Measurements from ENCODE around the gene MYO5B. TPM values are rescaled to one million over a fixed set of nuclear protein-coding genes. Genes with fewer than 3 reads are reported as not detected.
"Not testable (repeated sequence)": the region's sequence is repeated elsewhere in the genome, so short reads cannot be mapped to it uniquely, and the experiment has no call there.

The MYO5B gene
- total and polyA plus RNA-seq, 4 donors, result 0.92 to 20.3 (median 2.9) TPM

- H3K4me3 ChIP-seq (ENCODE audit: low read length in 2 of 2); ATAC-seq (ENCODE audit: low FRiP score); H3K4me1 ChIP-seq (ENCODE audit: control insufficient read depth in 1 of 2, insufficient read depth in 2 of 2, low read length in 2 of 2); H3K9me3 ChIP-seq (ENCODE audit: control insufficient read depth, low read length); intact Hi-C loops (cut with DNase I); H3K27me3 ChIP-seq (ENCODE audit: control insufficient read depth in 1 of 2, insufficient read depth in 2 of 2, low read length in 1 of 2); DNase-seq; H3K27ac ChIP-seq (ENCODE audit: low read depth in 1 of 2, low read length in 2 of 2); H3K36me3 ChIP-seq (ENCODE audit: control insufficient read depth in 1 of 2, insufficient read depth in 2 of 2, low read length in 1 of 2): not testable (repeated sequence)
- 89 to 90% methylated on average over 8 of the region's 8 CpGs for WGBS, 2 donors
These were observed 405.3 kb downstream of the MYO5B start for GRCh38 chr18:49789560-49790134.

- Histone ChIP-seq H3K27me3 (ENCODE audit: control insufficient read depth in 1 of 2, insufficient read depth in 2 of 2, low read length in 1 of 2) (no peaks in the 10 kb centered on the region), H3K4me1 (ENCODE audit: control insufficient read depth in 1 of 2, insufficient read depth in 2 of 2, low read length in 2 of 2) (no peaks in the 10 kb centered on the region), H3K36me3 (ENCODE audit: control insufficient read depth in 1 of 2, insufficient read depth in 2 of 2, low read length in 1 of 2) (peaks cover 4 to 9% of the 10 kb centered on the region in 2 donors), H3K27ac (ENCODE audit: low read depth in 1 of 2, low read length in 2 of 2) (no peak overlapping the region), H3K4me3 (ENCODE audit: low read length in 2 of 2) (no peak overlapping the region), H3K9me3 (ENCODE audit: control insufficient read depth, low read length) (no peaks in the 10 kb centered on the region)
- WGBS, 2 donors, result 76 to 90% methylated on average over 5 of the region's 5 CpGs
- intact Hi-C loops (cut with DNase I), result no loop called here
- ATAC-seq (ENCODE audit: low FRiP score) (no peak), DNase-seq (no peak)
These were observed 406.5 kb downstream of the MYO5B start for GRCh38 chr18:49788327-49788898.

- H3K4me1 ChIP-seq (ENCODE audit: control insufficient read depth in 1 of 2, insufficient read depth in 2 of 2, low read length in 2 of 2), result no peaks in the 10 kb centered on the region
- H3K4me3 ChIP-seq (ENCODE audit: low read length in 2 of 2), result no peak overlapping the region
- 94 to 99% methylated on average over 1 of the region's 1 CpG for WGBS, 2 donors
- intact Hi-C loops (cut with DNase I), result no loop called here
- DNase-seq (no peak), ATAC-seq (ENCODE audit: low FRiP score) (no peak)
- H3K27ac ChIP-seq (ENCODE audit: low read depth in 1 of 2, low read length in 2 of 2), result no peak overlapping the region
- H3K9me3 ChIP-seq (ENCODE audit: control insufficient read depth, low read length), result no peaks in the 10 kb centered on the region
- H3K36me3 ChIP-seq (ENCODE audit: control insufficient read depth in 1 of 2, insufficient read depth in 2 of 2, low read length in 1 of 2), result peaks cover 4 to 6% of the 10 kb centered on the region in 2 donors
- no peaks in the 10 kb centered on the region for H3K27me3 ChIP-seq (ENCODE audit: control insufficient read depth in 1 of 2, insufficient read depth in 2 of 2, low read length in 1 of 2)
These were observed 408.8 kb downstream of the MYO5B start for GRCh38 chr18:49786019-49786720.

GRCh38 chr18:49784427-49785185 lies 410.3 kb downstream of the MYO5B start:
- Histone ChIP-seq H3K27ac (ENCODE audit: low read depth in 1 of 2, low read length in 2 of 2) (no peak overlapping the region), H3K36me3 (ENCODE audit: control insufficient read depth in 1 of 2, insufficient read depth in 2 of 2, low read length in 1 of 2) (peaks cover 4 to 6% of the 10 kb centered on the region in 2 donors), H3K9me3 (ENCODE audit: control insufficient read depth, low read length) (no peaks in the 10 kb centered on the region), H3K4me3 (ENCODE audit: low read length in 2 of 2) (no peak overlapping the region), H3K4me1 (ENCODE audit: control insufficient read depth in 1 of 2, insufficient read depth in 2 of 2, low read length in 2 of 2) (no peaks in the 10 kb centered on the region), H3K27me3 (ENCODE audit: control insufficient read depth in 1 of 2, insufficient read depth in 2 of 2, low read length in 1 of 2) (no peaks in the 10 kb centered on the region)
- WGBS, 2 donors, result 53 to 73% methylated on average over 1 of the region's 1 CpG
- ATAC-seq (ENCODE audit: low FRiP score), result no peak
- no peak for DNase-seq
- intact Hi-C loops (cut with DNase I), result no loop called here

- H3K27me3 ChIP-seq (ENCODE audit: control insufficient read depth in 1 of 2, insufficient read depth in 2 of 2, low read length in 1 of 2); H3K9me3 ChIP-seq (ENCODE audit: control insufficient read depth, low read length); H3K36me3 ChIP-seq (ENCODE audit: control insufficient read depth in 1 of 2, insufficient read depth in 2 of 2, low read length in 1 of 2); H3K27ac ChIP-seq (ENCODE audit: low read depth in 1 of 2, low read length in 2 of 2); H3K4me1 ChIP-seq (ENCODE audit: control insufficient read depth in 1 of 2, insufficient read depth in 2 of 2, low read length in 2 of 2); DNase-seq; ATAC-seq (ENCODE audit: low FRiP score); H3K4me3 ChIP-seq (ENCODE audit: low read length in 2 of 2); intact Hi-C loops (cut with DNase I): not testable (repeated sequence)
- 89 to 92% methylated on average over 3 of the region's 3 CpGs for WGBS, 2 donors
These were observed 411.3 kb downstream of the MYO5B start for GRCh38 chr18:49783631-49784030.

GRCh38 chr18:49778826-49779465 lies 416.0 kb downstream of the MYO5B start:
- Histone ChIP-seq H3K9me3 (ENCODE audit: control insufficient read depth, low read length) (peaks cover 6% of the 10 kb centered on the region), H3K4me1 (ENCODE audit: control insufficient read depth in 1 of 2, insufficient read depth in 2 of 2, low read length in 2 of 2) (no peaks in the 10 kb centered on the region), H3K4me3 (ENCODE audit: low read length in 2 of 2) (no peak overlapping the region), H3K36me3 (ENCODE audit: control insufficient read depth in 1 of 2, insufficient read depth in 2 of 2, low read length in 1 of 2) (peaks cover 0 to 3% of the 10 kb centered on the region in 2 donors), H3K27me3 (ENCODE audit: control insufficient read depth in 1 of 2, insufficient read depth in 2 of 2, low read length in 1 of 2) (no peaks in the 10 kb centered on the region), H3K27ac (ENCODE audit: low read depth in 1 of 2, low read length in 2 of 2) (no peak overlapping the region)
- intact Hi-C loops (cut with DNase I), result no loop called here
- no peak for ATAC-seq (ENCODE audit: low FRiP score)
- WGBS, 2 donors, result 64 to 65% methylated on average over 8 of the region's 8 CpGs
- no peak for DNase-seq

Small RNA genes within 50 kb of the gene (microRNA-seq; reads per million reads assigned to microRNA genes)
- gene MIR4320, result 0 to 0.60 reads per million in 2 donors

Other genes starting within 250 kb of the MYO5B start
- under 1 TPM; 0.39 to 0.49 TPM for gene CFAP53, start 71.3 kb upstream of the MYO5B start, total RNA-seq
- gene CFAP53, start 71.3 kb upstream of the MYO5B start, polyA plus RNA-seq, result under 1 TPM in 1 of 2 donors, not detected in 1; 0.61 TPM
- gene MBD1, start 86.4 kb upstream of the MYO5B start, total RNA-seq, result 10 to 100 TPM; 62.1 to 76.6 TPM
- gene MBD1, start 86.4 kb upstream of the MYO5B start, polyA plus RNA-seq, result 10 to 100 TPM; 24.4 to 58.3 TPM
- gene CXXC1, start 92.5 kb upstream of the MYO5B start, total RNA-seq, result 10 to 100 TPM; 54.3 to 74.0 TPM
- 100 to 1,000 TPM in 1 of 2 donors, 10 to 100 TPM in 1; 33.2 to 169 TPM for gene CXXC1, start 92.5 kb upstream of the MYO5B start, polyA plus RNA-seq
- gene SKA1, start 179.9 kb upstream of the MYO5B start, total RNA-seq, result under 1 TPM; 0.42 to 0.52 TPM
- gene SKA1, start 179.9 kb upstream of the MYO5B start, polyA plus RNA-seq, result not detected